Adrenal gland (tissue), 5 donors: Measurements from ENCODE around the gene TRIM22.

Experiments
- CTCF ChIP-seq, 6 experiments: fragments of 450-650 bp in 4 of 6; fragments of 200-600 bp in 2 of 6; sonication (generic) in 1 of 6; IDR thresholded peaks; 1 replicate in 5 of 6; 2 replicates in 1 of 6; pipeline versions ENCODE4 v1.5.1 to v1.8.0; 2016 to 2021; ENCODE audit warnings: antibody characterized with exemption in 6 of 6, mild to moderate bottlenecking in 2 of 6, moderate library complexity in 1 of 6
- POLR2A ChIP-seq, 2 donors: fragments of 450-650 bp; IDR thresholded peaks; one replicate each; pipeline ENCODE4 v1.6.1; 2017; ENCODE audit warnings: antibody characterized with exemption in 2 of 2, mild to moderate bottlenecking in 2 of 2, moderate library complexity in 1 of 2
- donor health status: DM: no; HTN: no; CAD: no.

GRCh38 chr11:5663511-5663910 lies 26.1 kb upstream of the TRIM22 start:
- TF ChIP-seq CTCF (IDR thresholded peaks at IDR 0.05), result no peak
- TF ChIP-seq POLR2A (IDR thresholded peaks at IDR 0.05), result no peak
